Vagina (tissue), 2 donors: ENCODE data around the gene RGS19. TPM values are rescaled to one million over a fixed set of nuclear protein-coding genes. Genes with fewer than 3 reads are reported as not detected.

Source experiments
- DNase-seq, 2 donors: peaks; one replicate each; pipeline ENCODE4 v3.0.0-alpha.2; 2017; ENCODE audit errors: extremely low spot score in 2 of 2
- H3K27ac ChIP-seq: fragments of 200-600 bp; sonication (generic); one replicate; pipeline ENCODE4 v1.5.1; 2019
- H3K27me3 ChIP-seq: fragments of 200-600 bp; sonication (generic); one replicate; pipeline ENCODE4 v1.5.1; 2019
- H3K36me3 ChIP-seq, 2 donors: fragments of 200-600 bp; sonication (generic); one replicate each; pipeline ENCODE4 v1.5.1; 2017 to 2019
- H3K4me1 ChIP-seq: fragments of 200-600 bp; sonication (generic); one replicate; pipeline ENCODE4 v1.5.1; 2019
- H3K4me3 ChIP-seq, 2 donors: fragments of 200-600 bp; sonication (generic); 1 replicate in 1 of 2; 2 replicates in 1 of 2; pipeline ENCODE4 v1.5.1; 2016 to 2019
- H3K9me3 ChIP-seq: fragments of 200-600 bp; sonication (generic); one replicate; pipeline ENCODE4 v1.5.1; 2019
- CTCF ChIP-seq, 3 experiments: fragments of 450-650 bp in 2 of 3; fragments of 200-600 bp in 1 of 3; sonication (generic) in 1 of 3; IDR thresholded peaks; one replicate each; pipeline ENCODE4 v1.5.1; 2017 to 2019; ENCODE audit warnings: antibody characterized with exemption in 3 of 3, mild to moderate bottlenecking in 2 of 3, moderate library complexity in 2 of 3
- POLR2A ChIP-seq, 2 donors: fragments of 450-650 bp; IDR thresholded peaks; one replicate each; pipeline ENCODE4 v1.6.1; 2017; ENCODE audit warnings: antibody characterized with exemption in 2 of 2, mild to moderate bottlenecking in 2 of 2, moderate library complexity in 2 of 2
- POLR2AphosphoS5 ChIP-seq, 2 donors: sonication (generic); formaldehyde crosslinking; IDR thresholded peaks; one replicate each; pipeline ENCODE4 v1.9.0; 2017; ENCODE audit warnings: antibody characterized with exemption in 2 of 2, mild to moderate bottlenecking in 2 of 2, low read depth in 1 of 2; ENCODE audit not compliant: insufficient read depth in 1 of 2
- intact Hi-C: fragments of 100-400 bp; cut with DNase I; formaldehyde crosslinking; loops from one replicate; pipeline ENCODE4 v1.15.1; 2023
- total RNA-seq: library from RNA; depleted of rRNA; stranded (reverse); fragments of >200 nt; gene quantifications from one replicate; pipeline ENCODE4 v1.2.3, GENCODE V29; 2016

Gene RGS19
- total RNA-seq, 1 donor from 2014 or later, result 20.6 TPM

GRCh38 chr20:64067005-64067632, 12.2 kb downstream of the RGS19 start:
- no peak for DNase-seq
- TF ChIP-seq POLR2A (IDR thresholded peaks at IDR 0.05), result no peak
- no peak for TF ChIP-seq CTCF (IDR thresholded peaks at IDR 0.05)
- no peak for TF ChIP-seq POLR2AphosphoS5 (IDR thresholded peaks at IDR 0.05; ENCODE audit: insufficient read depth in 1 of 2, low read depth in 1 of 2)
- no peaks in the 10 kb centered on the region for H3K9me3 ChIP-seq
- peaks cover 0 to 3% of the 10 kb centered on the region in 2 donors for H3K36me3 ChIP-seq
- no peaks in the 10 kb centered on the region for H3K27me3 ChIP-seq
- intact Hi-C loops, result no loop called here
- H3K4me3 ChIP-seq, result no peak overlapping the region
- no peak overlapping the region for H3K27ac ChIP-seq
- peaks cover 32% of the 10 kb centered on the region for H3K4me1 ChIP-seq

GRCh38 chr20:64065974-64066343, 13.4 kb downstream of the RGS19 start:
- intact Hi-C loops, result no loop called here
- TF ChIP-seq CTCF (IDR thresholded peaks at IDR 0.05), result no peak
- no peak for TF ChIP-seq POLR2AphosphoS5 (IDR thresholded peaks at IDR 0.05; ENCODE audit: insufficient read depth in 1 of 2, low read depth in 1 of 2)
- no peak for TF ChIP-seq POLR2A (IDR thresholded peaks at IDR 0.05)
- peaks cover 33% of the 10 kb centered on the region for H3K4me1 ChIP-seq
- H3K36me3 ChIP-seq, result peaks cover 0 to 3% of the 10 kb centered on the region in 2 donors
- DNase-seq, result no peak
- H3K9me3 ChIP-seq, result no peaks in the 10 kb centered on the region
- no peak overlapping the region for H3K27ac ChIP-seq
- H3K27me3 ChIP-seq, result no peaks in the 10 kb centered on the region
- no peak overlapping the region for H3K4me3 ChIP-seq

- no peak for DNase-seq
- no peak for TF ChIP-seq POLR2AphosphoS5 (IDR thresholded peaks at IDR 0.05; ENCODE audit: insufficient read depth in 1 of 2, low read depth in 1 of 2)
- no peak for TF ChIP-seq POLR2A (IDR thresholded peaks at IDR 0.05)
- TF ChIP-seq CTCF (IDR thresholded peaks at IDR 0.05), result no peak
- H3K4me1 ChIP-seq, result peaks cover 33% of the 10 kb centered on the region
- H3K27ac ChIP-seq, result no peak overlapping the region
- H3K9me3 ChIP-seq, result no peaks in the 10 kb centered on the region
- H3K4me3 ChIP-seq, result no peak overlapping the region
- H3K36me3 ChIP-seq, result peaks cover 0 to 2% of the 10 kb centered on the region in 2 donors
- H3K27me3 ChIP-seq, result no peaks in the 10 kb centered on the region
- intact Hi-C loops, result no loop called here
Measured at GRCh38 chr20:64065062-64065973, 14.0 kb downstream of the RGS19 start.

- no peaks in the 10 kb centered on the region for H3K36me3 ChIP-seq
- H3K27me3 ChIP-seq, result no peaks in the 10 kb centered on the region
- no peaks in the 10 kb centered on the region for H3K9me3 ChIP-seq
- no peak for DNase-seq
- H3K4me1 ChIP-seq, result peaks cover 33% of the 10 kb centered on the region
- peak overlapping the region; percentile 82 for H3K4me3 ChIP-seq
- H3K27ac ChIP-seq, result peak overlapping the region; percentile 82
- intact Hi-C loops, result no loop called here
- TF ChIP-seq CTCF (IDR thresholded peaks at IDR 0.05) (no peak), POLR2AphosphoS5 (IDR thresholded peaks at IDR 0.05; ENCODE audit: insufficient read depth in 1 of 2, low read depth in 1 of 2) (no peak), POLR2A (IDR thresholded peaks at IDR 0.05) (no peak)
Measured at GRCh38 chr20:64064145-64064698, 15.1 kb downstream of the RGS19 start.
